ENCODE results near the gene EPN2.

DNA sequence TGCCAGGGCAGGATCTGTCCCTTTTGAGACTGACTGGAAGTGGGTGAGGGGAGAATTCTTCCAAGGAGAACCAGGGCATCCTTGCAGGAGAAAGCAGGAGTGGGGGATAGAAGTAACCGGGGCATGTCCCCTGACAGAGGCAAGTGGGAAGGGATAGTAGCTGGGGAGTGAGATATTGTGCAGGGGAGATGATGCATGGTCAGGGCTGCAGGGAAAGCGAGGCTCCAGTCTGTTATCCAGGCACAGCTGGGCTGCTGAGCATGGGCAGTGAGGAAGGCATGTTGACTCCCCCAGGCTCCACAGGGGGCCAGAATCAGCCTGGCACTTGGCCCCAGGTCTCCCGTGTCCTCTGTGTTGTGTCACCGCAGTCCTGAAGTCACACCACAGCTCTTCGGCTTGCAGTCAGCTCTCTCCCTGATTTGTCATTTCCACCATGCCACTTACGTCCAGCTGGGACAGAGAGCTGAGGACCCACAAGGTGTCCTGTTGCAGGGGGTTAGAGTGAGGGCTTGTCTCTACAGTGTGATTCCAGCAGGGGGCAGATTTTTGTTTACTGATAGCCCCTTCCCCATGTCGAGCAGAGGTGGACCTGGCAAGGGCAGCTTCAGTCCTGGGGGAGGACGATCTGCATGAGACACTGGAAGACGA, 84.4 kb downstream of the EPN2 start:
- TF ChIP-seq CTCF (IDR thresholded peaks at IDR 0.05) (no peak), POLR2AphosphoS5 (IDR thresholded peaks at IDR 0.05) (no peak), POLR2A (IDR thresholded peaks at IDR 0.05) (no peak)
